Natural killer cell (primary cell): ENCODE data around the gene MTMR12. TPM values are rescaled to one million over a fixed set of nuclear protein-coding genes. Genes with fewer than 3 reads are reported as not detected.

Experiments
- ATAC-seq, 3 donors: fragments of 150-1000 bp in 2 of 3; fragments of 200-7000 bp in 1 of 3; cut with Tn5 transposase; 1 replicate in 1 of 3; 2 replicates in 2 of 3; pipeline ENCODE4 v1.10.0; 2021; ENCODE audit warnings: mild to moderate bottlenecking in 2 of 3, moderate library complexity in 2 of 3
- DNase-seq, 2 donors: peaks; one replicate each; pipeline versions ENCODE4 v3.0.0 to v3.0.0-alpha.2; 2013 to 2021; ENCODE audit warnings: mixed read lengths in 1 of 2
- H3K27ac ChIP-seq: one replicate; pipeline ENCODE4 v1.5.1; 2013; ENCODE audit warnings: mild to moderate bottlenecking, low read length
- H3K27me3 ChIP-seq: one replicate; pipeline ENCODE4 v1.6.1; 2013; ENCODE audit warnings: low read length; ENCODE audit not compliant: control insufficient read depth, insufficient read depth
- H3K36me3 ChIP-seq: one replicate; pipeline ENCODE4 v1.6.1; 2013; ENCODE audit warnings: low read length; ENCODE audit not compliant: control insufficient read depth, insufficient read depth
- H3K4me1 ChIP-seq: one replicate; pipeline ENCODE4 v1.6.1; 2013; ENCODE audit warnings: low read length; ENCODE audit not compliant: control insufficient read depth, insufficient read depth
- H3K4me3 ChIP-seq: one replicate; pipeline ENCODE4 v1.5.1; 2013; ENCODE audit warnings: low read length
- H3K9me3 ChIP-seq: one replicate; pipeline ENCODE4 v1.6.1; 2013; ENCODE audit warnings: low read length; ENCODE audit not compliant: control insufficient read depth, insufficient read depth
- H3K27ac Mint-ChIP-seq, 2 donors: one replicate each; pipeline ENCODE4 v1.8.0; 2022; ENCODE audit warnings: mild to moderate bottlenecking in 2 of 2, mixed read lengths in 2 of 2, moderate library complexity in 1 of 2
- H3K27me3 Mint-ChIP-seq, 2 donors: one replicate each; pipeline ENCODE4 v1.8.0; 2022; ENCODE audit warnings: low read depth in 2 of 2, mixed read lengths in 2 of 2
- H3K36me3 Mint-ChIP-seq: one replicate; pipeline ENCODE4 v1.8.0; 2022; ENCODE audit warnings: mixed read lengths
- H3K4me1 Mint-ChIP-seq, 2 donors: one replicate each; pipeline ENCODE4 v1.8.0; 2022; ENCODE audit warnings: mixed read lengths in 2 of 2
- H3K4me3 Mint-ChIP-seq: one replicate; pipeline ENCODE4 v1.8.0; 2022; ENCODE audit warnings: mild to moderate bottlenecking, moderate library complexity, mixed read lengths
- H3K9me3 Mint-ChIP-seq, 2 donors: one replicate each; pipeline ENCODE4 v1.8.0; 2022; ENCODE audit warnings: mixed read lengths in 2 of 2
- CTCF ChIP-seq: fragments of 200-600 bp; IDR thresholded peaks from one replicate; pipeline ENCODE4 v1.8.0; 2022; ENCODE audit warnings: antibody characterized with exemption
- WGBS: methylation state at CpG from one replicate; pipeline ENCODE4 v1.1.7; 2013; ENCODE audit warnings: missing lambda C conversion rate; ENCODE audit not compliant: insufficient coverage; 5-methylcytosine and 5-hydroxymethylcytosine counted together
- intact Hi-C: fragments of 100-400 bp; cut with micrococcal nuclease; formaldehyde crosslinking; loops from one replicate; pipeline ENCODE4 v1.14.2; 2022
- total RNA-seq, 4 donors: library from RNA; stranded (reverse); fragments of 120-200 nt in 1 of 4; gene quantifications; one replicate each; pipeline versions ENCODE4 v1.2.3 to v1.2.4, GENCODE V29; 2013 to 2022

The MTMR12 gene
- total RNA-seq, 3 donors from 2014 or later (not counting 1 experiment from before 2014, with no cell fraction given) = 36.9 to 47.7 (median 39.8) TPM

DNA sequence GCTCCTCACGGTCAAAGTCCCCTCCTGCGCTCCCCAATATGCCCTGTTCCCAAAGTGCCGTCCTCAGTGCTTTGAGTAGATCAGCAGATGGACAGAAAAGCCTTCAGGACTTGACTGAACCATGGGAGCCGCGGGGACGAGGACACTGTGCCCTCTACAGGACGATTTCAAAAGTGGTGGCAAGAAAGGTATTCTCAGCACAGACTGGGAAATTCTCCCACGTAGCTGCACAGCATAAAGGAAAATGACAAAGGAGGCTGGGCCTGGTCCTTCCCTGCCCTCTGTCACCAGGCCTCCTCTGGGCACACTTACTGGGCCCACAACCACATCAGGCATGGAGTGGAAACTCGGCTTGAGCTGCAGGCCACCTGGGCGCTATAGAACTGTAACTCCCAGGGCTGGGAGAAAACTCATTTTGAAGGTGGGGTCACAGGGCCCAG is 16.7 kb upstream of the MTMR12 start:
- intact Hi-C loops = loop anchor here (1.0 kb wide), 1 partner anchor 97 kb away; no protein-coding TSS in a partner anchor
- no peaks in the 10 kb centered on the region for H3K36me3 ChIP-seq
- H3K27me3 ChIP-seq = no peaks in the 10 kb centered on the region
- H3K36me3 Mint-ChIP-seq = no peaks in the 10 kb centered on the region
- H3K9me3 ChIP-seq = no peaks in the 10 kb centered on the region
- no peak overlapping the region for H3K27ac ChIP-seq
- H3K4me1 Mint-ChIP-seq = peaks cover 0 to 4% of the 10 kb centered on the region in 2 donors
- H3K27me3 Mint-ChIP-seq = no peaks in the 10 kb centered on the region
- peak; percentile 73 for TF ChIP-seq CTCF
- WGBS = 44% methylated on average over 10 of the region's 10 CpGs
- DNase-seq (peak; percentile 44 to 78), ATAC-seq (peak; percentile 71 to 99 (median 96))
- H3K4me3 Mint-ChIP-seq = no peak overlapping the region
- no peaks in the 10 kb centered on the region for H3K4me1 ChIP-seq
- H3K4me3 ChIP-seq = no peak overlapping the region
- H3K27ac Mint-ChIP-seq = peak overlapping the region in 1 of 2 donors; percentile 55
- no peaks in the 10 kb centered on the region for H3K9me3 Mint-ChIP-seq

DNA sequence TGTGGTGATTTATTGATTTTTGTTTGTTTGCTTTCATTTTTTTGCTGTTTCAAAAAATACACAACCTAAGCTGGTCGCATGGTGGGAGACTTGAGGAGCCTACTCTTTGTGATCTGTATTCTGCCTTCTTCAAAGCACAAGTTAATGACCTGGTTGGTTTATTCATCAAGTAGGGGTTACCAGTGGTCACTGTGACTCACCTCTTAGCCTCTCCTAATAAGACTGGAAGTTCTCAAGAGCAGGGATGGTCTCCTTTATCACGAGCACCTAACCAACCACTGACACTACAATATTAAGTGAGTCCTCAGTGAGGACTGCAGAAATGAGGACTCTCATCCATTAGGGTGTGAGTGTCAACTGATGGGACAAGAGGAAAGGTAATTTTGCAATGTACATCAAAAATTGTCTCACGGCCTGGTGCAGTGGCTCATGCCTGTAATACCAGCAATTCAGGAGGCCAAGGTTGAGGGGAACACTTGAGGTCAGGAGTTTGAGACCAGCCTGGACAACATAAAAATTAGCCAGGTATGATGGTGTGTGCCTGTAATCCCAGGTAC is 13.6 kb upstream of the MTMR12 start:
- peaks cover 4 to 5% of the 10 kb centered on the region in 2 donors for H3K9me3 Mint-ChIP-seq
- H3K27ac Mint-ChIP-seq = no peak overlapping the region
- H3K27me3 ChIP-seq = no peaks in the 10 kb centered on the region
- no peak for DNase-seq
- H3K27me3 Mint-ChIP-seq = no peaks in the 10 kb centered on the region
- no peak overlapping the region for H3K4me3 ChIP-seq
- peaks cover 7% of the 10 kb centered on the region for H3K36me3 Mint-ChIP-seq
- peaks cover 0 to 4% of the 10 kb centered on the region in 2 donors for H3K4me1 Mint-ChIP-seq
- 85% methylated on average over 3 of the region's 3 CpGs for WGBS
- no peaks in the 10 kb centered on the region for H3K36me3 ChIP-seq
- H3K9me3 ChIP-seq = peaks cover 17% of the 10 kb centered on the region
- no peak overlapping the region for H3K4me3 Mint-ChIP-seq
- intact Hi-C loops = no loop called here
- H3K4me1 ChIP-seq = no peaks in the 10 kb centered on the region
- H3K27ac ChIP-seq = no peak overlapping the region
- TF ChIP-seq CTCF = no peak
- ATAC-seq = no peak

DNA sequence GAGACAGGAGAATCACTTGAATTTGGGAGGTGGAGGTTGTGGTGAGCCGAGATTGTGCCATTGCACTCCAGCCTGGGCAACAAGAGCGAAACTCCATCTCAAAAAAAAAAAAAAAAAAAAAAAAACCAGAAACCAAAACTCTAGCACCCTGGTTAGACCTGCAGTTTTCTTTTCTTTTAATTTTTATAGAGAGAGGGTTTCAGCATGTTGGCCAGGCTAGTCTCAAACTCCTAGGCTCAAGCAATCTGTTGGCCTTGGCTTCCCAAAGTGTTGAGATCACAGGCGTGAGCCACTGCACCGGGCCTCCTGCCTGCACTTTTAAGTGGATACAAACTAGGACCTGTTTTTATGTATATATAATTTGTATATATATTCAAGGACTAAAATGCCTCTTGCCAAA is 12.9 kb upstream of the MTMR12 start:
- TF ChIP-seq CTCF = no peak
- no peak overlapping the region for H3K4me3 ChIP-seq
- no peak overlapping the region for H3K4me3 Mint-ChIP-seq
- H3K9me3 ChIP-seq = peaks cover 22% of the 10 kb centered on the region
- DNase-seq (no peak), ATAC-seq (no peak)
- H3K36me3 Mint-ChIP-seq = peaks cover 7% of the 10 kb centered on the region
- H3K27me3 Mint-ChIP-seq = no peaks in the 10 kb centered on the region
- WGBS = 93% methylated on average over 2 of the region's 4 CpGs
- no peaks in the 10 kb centered on the region for H3K27me3 ChIP-seq
- no peak overlapping the region for H3K27ac Mint-ChIP-seq
- H3K27ac ChIP-seq = no peak overlapping the region
- peaks cover 0 to 4% of the 10 kb centered on the region in 2 donors for H3K4me1 Mint-ChIP-seq
- peaks cover 4 to 5% of the 10 kb centered on the region in 2 donors for H3K9me3 Mint-ChIP-seq
- H3K4me1 ChIP-seq = no peaks in the 10 kb centered on the region
- intact Hi-C loops = no loop called here
- no peaks in the 10 kb centered on the region for H3K36me3 ChIP-seq

- Mint-ChIP-seq H3K9me3 (peaks cover 4 to 5% of the 10 kb centered on the region in 2 donors), H3K4me3 (no peak overlapping the region), H3K36me3 (peaks cover 7% of the 10 kb centered on the region), H3K27me3 (no peaks in the 10 kb centered on the region), H3K27ac (no peak overlapping the region), H3K4me1 (peaks cover 0 to 4% of the 10 kb centered on the region in 2 donors)
- no peak overlapping the region for H3K4me3 ChIP-seq
- peaks cover 22% of the 10 kb centered on the region for H3K9me3 ChIP-seq
- no peaks in the 10 kb centered on the region for H3K27me3 ChIP-seq
- 54% methylated on average over 3 of the region's 3 CpGs for WGBS
- no peaks in the 10 kb centered on the region for H3K4me1 ChIP-seq
- no peak overlapping the region for H3K27ac ChIP-seq
- intact Hi-C loops = no loop called here
- DNase-seq (no peak), ATAC-seq (no peak)
- no peaks in the 10 kb centered on the region for H3K36me3 ChIP-seq
- TF ChIP-seq CTCF = no peak
These were observed 12.3 kb upstream of the MTMR12 start for GRCh38 chr5:32325062-32325461.
